Stimulated activated naive CD4-positive, alpha-beta T cell (primary cell): ENCODE results near the gene SLC25A51.
"Not testable (repeated sequence)": the region's sequence is repeated elsewhere in the genome, so short reads cannot be mapped to it uniquely, and the experiment has no call there.

ENCODE experiments used
- DNase-seq, 6 experiments: peaks; one replicate each; lab custom pipeline; 2025; lab: John Stamatoyannopoulos, UW

SLC25A51 gene

DNA sequence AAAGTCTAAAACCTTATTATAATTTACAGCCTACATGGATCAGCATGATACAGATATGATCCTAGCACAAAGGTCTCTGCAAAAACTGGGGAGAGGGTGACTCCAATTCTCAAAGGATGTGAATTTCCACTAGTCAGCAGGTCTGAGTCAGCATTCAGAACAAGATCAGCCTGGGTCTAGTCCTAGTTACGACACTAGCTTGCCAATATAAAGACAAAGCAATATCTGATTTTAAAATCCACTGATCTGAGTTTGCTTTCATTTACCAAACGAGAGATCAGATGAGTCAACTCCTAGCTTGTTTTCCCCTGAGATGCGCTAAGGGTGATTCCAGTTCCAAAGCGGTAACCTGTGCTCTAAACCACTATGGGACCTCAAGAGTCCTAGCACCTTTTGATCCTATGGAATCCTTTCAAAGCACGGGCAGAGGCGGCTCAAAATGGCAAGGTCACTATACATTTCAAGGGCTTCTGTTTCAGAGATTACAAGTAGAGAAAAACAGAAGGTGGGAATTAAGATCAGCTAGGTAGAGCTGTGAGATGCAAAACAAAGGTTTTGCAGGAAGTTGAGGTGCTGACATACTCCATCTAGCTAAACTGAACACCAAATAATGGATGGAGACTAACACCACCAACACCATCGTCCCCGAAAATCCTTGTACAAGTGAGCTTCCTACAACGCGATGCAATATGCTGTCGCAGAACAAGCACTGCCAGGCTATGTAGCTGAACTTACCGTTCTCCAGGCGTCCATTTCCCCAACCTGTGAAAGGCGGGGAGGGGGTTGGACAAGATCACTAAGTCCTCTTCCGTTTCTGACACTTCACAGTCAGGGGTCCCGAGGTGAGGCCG lies 906 bp downstream of the SLC25A51 start:
- no peak for DNase-seq

DNA sequence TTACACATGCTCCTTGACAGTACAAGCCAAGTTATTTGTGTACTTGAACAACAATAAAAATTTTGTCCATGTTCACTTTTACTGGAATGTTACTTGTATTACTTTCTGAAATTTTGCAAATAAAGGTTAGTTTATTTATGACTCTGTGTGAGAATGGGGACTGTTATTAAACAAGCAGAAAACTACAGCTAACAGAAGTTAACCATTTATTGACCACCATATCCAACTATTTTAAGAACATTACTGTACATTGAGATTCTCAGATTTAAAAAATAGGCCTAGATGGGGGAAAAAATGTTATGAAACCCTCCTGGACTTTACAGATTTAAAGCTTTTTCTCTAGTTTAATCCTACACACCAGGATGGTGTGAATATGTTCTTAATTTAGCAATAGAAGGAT lies 1.8 kb downstream of the SLC25A51 start:
- no peak for DNase-seq

DNA sequence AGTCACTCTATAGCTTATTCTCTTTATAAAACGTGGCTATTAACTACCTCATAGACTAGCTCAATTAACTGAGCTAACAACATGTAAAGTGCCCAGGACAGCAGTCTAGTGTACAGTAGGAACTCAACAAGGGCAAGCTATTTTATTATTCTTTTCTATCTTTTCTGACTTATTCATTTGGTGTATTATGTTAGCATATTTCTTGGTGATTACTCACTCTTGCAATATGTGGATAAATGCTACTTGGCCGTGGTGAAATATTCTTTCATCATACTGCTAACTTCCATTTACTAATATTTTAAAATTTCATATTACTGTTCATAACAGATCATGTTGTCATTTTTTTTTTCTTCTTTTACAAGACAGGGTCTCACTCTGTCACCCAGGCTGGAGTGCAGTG lies 4.9 kb downstream of the SLC25A51 start:
- no peak for DNase-seq

DNA sequence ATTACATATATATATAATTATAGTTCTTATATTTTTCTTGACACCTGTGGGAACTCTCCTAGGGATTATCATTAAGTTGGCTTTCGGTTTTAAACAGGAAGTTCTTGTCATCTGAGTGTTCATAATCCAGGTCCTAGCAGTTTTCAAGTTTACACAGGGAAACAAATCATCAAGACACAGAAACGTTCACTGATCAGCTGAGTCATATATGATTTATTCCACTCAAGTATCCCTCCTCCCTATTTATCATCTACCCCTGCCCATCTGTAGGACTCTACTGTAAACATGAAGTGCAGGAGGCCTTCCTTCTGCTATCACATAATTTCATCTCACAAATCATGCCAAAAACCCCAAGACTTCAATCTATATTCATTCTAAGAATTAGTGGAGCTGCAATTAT lies 6.3 kb downstream of the SLC25A51 start:
- DNase-seq = no peak

DNA sequence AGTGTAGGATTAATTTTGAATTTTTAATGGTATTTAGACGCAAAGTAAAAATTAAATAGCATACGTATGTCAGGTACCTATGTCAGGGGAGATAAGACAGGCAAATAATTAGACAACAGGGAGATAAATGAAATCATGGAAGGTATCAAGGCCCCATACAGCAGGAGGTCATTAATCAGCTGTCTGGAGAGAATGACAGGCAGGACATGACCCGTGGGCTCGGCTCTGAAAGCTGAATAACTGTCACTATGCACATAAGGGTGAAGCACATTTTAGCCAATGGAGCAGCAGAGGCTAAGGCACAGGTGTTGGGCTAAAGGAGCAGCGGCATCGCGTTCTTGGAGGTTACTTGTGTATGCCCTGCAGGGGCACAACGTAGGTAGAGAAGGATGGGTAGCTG lies 11.9 kb downstream of the SLC25A51 start:
- DNase-seq = no peak

DNA sequence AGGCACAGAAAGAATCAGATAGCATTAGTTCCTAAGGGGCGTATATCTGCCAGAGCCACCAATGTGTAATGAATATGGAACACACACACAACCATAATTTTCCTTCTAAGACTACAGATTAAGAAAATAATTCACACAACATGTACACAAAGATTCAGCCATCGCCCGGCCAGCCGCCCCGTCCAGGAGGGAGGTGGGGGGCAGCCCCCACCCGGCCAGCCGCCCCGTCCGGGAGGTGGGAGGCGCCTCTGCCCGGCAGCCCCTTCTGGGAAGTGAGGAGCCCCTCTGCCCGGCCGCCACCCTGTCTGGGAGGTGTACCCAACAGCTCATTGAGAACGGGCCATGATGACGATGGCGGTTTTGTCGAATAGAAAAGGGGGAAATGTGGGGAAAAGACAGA lies 12.9 kb downstream of the SLC25A51 start:
- DNase-seq = not testable (repeated sequence)

DNA sequence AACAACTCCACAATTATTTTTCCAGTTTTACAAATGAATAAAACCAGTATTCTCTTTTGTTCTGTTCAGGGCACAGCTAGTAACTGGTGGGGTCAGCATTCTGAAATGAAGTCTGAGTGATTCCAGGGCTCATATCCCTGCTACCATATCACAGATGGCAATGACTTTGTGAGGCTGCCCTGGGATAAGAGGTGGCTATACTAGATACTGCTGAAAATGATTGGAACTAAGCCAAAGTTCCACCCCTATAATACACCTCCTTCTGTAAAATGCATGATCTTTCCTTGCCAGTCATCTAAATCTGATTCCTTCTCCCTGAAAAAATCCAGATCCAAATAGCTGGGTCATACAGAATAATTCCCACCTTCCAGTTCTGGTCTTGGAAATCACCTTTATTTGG lies 14.4 kb downstream of the SLC25A51 start:
- no peak for DNase-seq

DNA sequence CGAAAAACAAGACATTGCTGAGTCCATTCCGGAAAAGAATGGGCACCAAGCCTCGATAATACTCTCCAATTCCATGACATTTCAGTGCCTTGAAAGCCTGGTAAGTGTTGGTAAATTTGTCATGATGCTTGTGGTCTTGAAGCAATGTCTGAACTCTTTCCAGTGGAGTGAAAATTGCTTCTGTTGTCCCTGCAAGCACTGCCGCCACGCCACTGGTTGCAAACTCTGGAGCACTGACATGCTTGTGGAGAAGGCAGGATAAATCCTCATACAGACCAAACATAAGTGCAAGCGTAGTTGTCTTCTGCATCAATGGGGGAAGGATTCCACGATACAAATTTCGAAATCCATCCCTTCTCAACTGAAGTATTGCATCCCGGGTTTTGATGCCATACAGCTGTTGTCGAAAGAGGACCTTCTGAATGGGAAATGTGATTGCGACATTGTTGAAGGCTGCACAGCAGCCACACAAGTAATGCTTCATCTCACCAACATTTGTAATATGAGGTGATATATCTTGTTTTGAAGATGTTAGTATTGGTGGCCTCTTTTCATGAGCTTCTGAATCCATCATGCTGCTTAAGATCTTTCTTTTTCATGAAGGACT lies 15.8 kb downstream of the SLC25A51 start:
- DNase-seq = not testable (repeated sequence)

DNA sequence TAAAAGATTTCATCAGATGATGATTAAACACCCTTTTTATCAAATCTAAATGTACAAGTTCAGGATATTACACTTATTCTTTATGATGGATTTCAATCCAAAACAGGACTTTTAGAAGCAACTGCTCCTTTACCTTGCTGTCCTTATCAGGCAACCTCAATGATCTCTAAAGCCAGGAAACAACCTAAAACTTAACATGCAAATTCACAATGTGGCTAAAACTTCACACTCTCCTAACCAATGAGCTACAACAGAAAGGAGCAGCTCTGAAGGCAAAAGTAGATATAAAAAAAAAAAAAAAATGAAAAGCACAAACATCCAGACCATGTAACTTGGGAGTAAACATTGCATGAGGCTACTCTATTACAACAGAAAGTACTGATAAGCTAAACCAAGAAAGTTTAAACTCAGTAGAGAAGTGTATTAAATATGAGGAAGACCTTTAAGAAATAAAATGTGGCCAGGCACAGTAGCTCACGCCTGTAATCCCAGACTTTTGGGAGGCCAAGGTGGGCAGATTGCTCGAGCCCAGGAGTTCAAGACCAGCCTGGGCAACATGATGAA lies 22.9 kb downstream of the SLC25A51 start:
- no peak for DNase-seq

DNA sequence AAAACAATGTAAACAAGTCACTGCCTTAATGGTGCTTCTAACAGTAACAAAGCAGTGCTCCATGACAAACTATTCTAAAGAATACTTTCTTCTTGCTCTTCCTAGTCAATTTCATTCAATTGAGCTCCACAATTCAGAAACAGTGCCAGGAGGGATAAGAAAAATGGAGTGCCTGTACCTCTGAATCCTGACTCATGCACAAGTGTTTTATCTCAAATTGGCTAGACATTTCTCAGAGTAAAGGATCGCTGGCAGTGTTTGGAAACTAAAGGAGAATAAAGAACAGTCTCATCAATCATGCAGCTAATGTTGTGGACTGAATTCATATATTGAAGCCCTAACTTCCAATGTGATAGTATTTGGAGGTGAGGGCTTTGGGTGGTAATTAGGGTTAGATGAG lies 27.6 kb downstream of the SLC25A51 start:
- no peak for DNase-seq

DNA sequence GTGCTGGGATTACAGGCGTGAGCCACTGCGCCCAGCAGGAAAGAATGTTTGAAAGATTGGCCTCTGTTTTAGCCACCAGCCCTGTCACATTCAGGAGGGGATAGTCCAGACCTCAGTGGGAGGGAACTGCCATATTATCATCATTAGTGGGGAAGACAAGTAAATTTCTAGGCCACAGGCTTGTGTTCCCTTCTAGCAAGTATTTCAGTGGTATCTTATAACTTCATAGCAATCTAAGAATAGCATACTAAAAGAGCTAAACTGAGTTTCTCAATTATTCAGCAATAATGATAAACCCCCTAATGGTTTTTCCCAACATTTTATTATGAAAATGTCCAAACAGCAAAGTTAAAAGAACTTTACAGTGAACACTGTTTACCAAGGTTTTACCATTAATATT lies 30.0 kb downstream of the SLC25A51 start:
- DNase-seq = no peak

DNA sequence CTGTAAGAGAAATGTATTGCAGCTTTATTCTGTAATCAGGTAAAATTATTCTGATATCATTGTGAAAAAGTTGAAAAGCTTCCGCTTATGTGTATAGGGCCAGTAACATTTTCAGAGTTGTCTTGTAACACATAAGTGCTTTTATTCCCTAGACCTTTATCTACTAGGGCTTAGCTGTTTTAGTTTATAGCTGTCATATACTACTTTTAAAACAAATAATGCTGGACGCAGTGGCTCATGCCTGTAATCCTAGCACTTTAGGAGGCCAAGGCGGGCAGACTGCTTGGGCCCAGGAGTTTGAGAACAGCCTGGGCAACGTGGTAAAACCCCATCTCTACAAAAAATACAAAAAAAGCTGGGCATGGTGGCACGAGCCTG lies 33.1 kb downstream of the SLC25A51 start:
- DNase-seq = no peak

DNA sequence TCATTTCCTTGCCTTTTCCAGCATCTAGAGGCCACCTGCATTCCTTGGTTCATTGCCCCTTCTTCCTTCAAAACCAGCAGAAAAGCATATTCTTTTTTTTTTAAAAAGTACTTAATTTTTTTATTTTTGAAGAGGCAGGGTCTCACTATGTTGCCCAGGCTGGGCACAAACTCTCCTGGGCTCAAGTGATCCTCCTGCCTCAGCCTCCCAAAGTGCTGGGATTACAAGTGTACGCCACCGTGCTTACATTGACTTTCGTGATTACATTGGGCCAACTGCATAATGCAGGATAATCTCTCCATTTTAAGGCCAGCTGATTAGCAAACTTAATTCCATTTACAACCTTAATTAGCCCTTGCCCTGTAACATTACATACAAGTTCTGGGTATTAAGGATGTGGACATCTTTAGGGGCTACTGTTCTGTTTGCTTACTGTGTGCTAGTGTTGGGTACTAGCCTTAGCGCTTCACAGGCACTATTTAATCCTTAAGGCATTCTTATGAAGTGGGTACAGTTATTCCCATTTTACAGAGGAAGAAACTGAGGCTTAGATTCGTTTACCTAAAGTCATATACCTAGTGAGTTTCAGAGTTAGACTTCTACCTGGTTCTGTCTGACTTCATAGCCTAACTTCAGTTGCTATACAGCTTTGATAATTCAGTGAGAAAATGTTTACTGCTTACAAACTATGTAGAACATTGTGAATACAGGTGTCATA lies 33.7 kb downstream of the SLC25A51 start:
- no peak for DNase-seq

DNA sequence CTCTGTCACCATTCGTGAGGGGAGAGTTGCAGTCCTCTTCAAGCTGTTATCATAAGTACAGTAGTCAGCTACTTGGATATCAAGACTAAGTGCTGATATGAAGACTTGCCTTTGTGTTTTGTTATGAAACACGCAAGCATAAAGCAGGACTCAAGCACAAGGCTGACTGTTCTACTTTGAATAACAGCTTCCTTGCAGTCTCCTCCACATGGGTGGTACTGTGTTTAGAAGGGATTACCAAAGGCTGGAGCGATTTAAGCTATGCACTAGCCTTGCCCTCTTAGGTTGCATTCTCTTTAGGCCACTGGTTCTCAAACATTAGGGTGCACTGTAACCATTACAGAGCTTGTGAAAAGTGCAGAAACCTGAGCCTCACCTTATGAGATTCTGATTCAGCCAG lies 41.4 kb downstream of the SLC25A51 start:
- no peak for DNase-seq

DNA sequence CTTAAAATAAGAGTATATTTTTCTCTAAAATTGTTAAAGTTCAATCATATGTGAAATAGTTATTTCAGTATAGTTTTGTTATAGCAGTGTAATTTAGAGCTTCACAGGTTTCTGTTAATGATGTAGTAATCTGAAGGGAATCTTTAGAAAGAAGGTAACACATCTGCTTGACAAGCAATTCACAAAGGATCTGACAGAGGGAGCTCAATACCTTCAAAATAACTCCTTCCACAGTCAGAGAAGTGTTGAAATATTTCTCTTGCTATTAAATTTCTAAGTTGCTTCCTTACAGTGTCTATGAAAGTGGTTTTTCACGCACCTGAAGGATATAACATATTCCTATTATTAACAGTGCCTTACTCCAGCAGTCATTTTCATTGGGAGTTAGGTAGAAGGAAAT lies 44.9 kb downstream of the SLC25A51 start:
- no peak for DNase-seq

DNA sequence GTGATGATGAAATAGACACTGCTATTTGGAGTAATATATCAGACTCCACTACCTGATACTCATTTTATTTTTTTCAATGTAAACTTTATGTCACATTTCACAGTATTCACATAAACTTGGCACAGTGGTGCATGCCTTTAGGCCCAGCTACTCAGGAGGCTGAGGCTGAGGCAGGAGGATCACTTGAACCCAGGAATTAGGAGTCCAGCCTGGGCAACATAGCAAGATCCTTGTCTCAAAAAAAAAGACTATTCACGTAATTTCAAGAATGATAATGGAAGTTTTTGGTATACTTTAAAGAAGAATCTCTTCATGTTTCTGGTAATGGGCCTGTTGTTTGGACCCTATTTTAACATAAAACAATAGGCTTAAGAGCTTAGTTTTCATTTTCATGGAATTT lies 47.4 kb downstream of the SLC25A51 start:
- DNase-seq = no peak

DNA sequence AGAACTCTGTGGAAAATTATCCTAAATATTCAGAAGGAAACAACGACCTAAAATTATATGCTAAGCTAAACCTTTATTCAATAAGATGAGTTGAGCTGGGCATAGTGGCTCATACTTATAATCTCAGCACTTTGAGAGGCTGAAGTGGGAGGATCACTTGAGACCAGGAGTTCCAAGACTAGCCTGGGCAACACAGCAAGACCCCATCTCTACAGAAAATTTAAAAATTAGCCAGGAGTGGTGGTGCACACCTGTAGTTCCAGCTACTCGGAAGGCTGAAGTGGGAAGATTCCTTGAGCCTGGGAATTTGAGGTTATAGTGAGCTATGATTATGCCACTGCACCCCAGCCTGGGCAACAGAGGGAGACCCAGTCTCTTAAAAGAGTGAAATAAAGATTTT lies 51.7 kb downstream of the SLC25A51 start:
- DNase-seq = no peak

DNA sequence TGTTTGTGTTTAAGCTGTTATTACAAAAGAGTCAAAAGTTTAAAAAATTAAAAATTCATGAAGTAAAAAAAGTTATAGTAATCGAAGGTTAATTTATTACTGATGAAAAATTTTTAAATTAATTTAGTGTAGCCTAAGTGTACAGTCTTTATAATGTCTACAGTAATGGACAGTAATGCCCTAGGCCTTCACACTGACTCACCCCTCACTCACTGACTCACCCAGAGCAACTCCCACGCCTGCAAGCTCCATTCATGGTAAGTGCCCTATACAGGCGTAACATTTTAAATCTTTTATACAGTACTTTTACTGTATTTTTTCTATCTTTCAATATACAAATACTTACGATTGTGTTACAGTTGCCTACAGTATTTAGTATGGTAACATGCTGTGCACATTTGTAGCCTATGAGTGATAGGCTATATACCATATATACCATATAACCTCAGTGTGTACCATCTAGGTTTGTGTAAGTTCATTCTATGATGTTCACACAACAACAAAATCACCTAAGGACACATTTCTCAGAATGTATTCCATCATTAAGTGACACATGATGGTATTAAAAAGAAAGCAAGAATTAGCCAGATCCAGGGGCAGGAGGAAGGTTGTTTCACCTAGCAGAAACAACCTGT lies 63.2 kb downstream of the SLC25A51 start:
- no peak for DNase-seq

DNA sequence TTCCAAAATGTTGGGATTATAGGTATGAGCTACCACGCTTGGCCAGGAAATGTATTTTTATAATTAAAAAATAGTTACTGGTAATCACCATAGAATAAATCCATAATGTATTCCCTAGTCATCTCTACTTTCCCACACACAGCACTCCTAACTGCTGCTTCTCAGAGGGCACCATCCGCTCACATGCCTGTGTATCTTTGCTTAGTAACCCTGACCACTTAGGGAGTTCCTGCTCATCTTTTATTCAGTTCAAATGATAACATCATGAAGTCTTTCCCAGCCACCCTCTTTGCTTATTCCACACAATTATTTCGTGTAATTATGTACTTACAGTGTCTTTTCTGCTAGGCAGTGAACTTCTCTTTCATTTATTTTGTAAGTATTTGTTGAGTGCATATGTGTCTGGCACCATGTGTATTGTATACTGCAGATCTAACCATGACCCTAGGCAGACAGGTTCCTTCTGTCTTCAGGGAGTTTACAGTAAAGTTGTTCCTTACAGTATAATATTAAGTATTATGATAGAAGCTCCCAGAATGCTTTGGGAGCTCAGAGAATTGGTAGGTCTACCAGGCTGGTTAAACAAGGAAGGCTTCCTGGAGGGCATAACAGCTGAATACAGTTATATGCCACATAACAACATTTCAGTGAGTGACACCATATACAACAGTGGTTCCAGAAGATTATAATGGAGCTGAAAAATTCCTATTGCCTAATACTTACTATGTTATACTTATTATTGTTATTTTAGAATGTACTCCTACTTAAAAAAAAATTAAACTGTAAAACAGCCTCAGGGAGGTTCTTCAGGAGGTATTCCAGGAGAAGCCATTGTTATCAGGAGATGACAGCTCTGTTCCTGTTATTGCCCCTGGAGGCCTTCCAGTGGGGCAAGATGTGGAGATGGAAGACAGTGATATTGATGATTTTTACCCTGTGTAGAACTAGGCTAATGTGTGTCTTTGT lies 64.1 kb downstream of the SLC25A51 start:
- DNase-seq = no peak
